NCI-H2171 (cell line): ENCODE measurements around the gene ALAS1.

Experiments used
- DNase-seq: peaks from one replicate; lab custom pipeline; 2025; lab: John Stamatoyannopoulos, UW

Gene ALAS1

GRCh38 chr3:52221141-52221562 is 23.2 kb downstream of the ALAS1 start:
- no peak for DNase-seq

- DNase-seq = no peak
These were observed 23.8 kb downstream of the ALAS1 start for GRCh38 chr3:52221563-52222318.

- DNase-seq = no peak
These were observed 24.6 kb downstream of the ALAS1 start for GRCh38 chr3:52222319-52223221.

GRCh38 chr3:52223449-52224408 is 25.8 kb downstream of the ALAS1 start:
- DNase-seq = no peak

GRCh38 chr3:52225452-52226228 is 27.7 kb downstream of the ALAS1 start, which contains the start of gene TLR9:
Gene TLR9 (minus strand): TSS chr3:52225645. CDS start chr3:52225529, 116 bp downstream.
- DNase-seq = peak; percentile 2

GRCh38 chr3:52226229-52226817 is 28.4 kb downstream of the ALAS1 start:
- no peak for DNase-seq

GRCh38 chr3:52227117-52227516 is 29.2 kb downstream of the ALAS1 start:
- no peak for DNase-seq

GRCh38 chr3:52227766-52228165 is 29.8 kb downstream of the ALAS1 start:
- DNase-seq = no peak

GRCh38 chr3:52228266-52228665 is 30.3 kb downstream of the ALAS1 start:
- DNase-seq = no peak

- DNase-seq = no peak
These were observed 30.9 kb downstream of the ALAS1 start for GRCh38 chr3:52228751-52229291.

GRCh38 chr3:52229656-52230055 is 31.7 kb downstream of the ALAS1 start:
- DNase-seq = no peak

GRCh38 chr3:52230461-52230860 is 32.5 kb downstream of the ALAS1 start:
- no peak for DNase-seq

- DNase-seq = no peak
These were observed 33.0 kb downstream of the ALAS1 start for GRCh38 chr3:52230889-52231499.

GRCh38 chr3:52231502-52232278 is 33.7 kb downstream of the ALAS1 start:
- DNase-seq = peak; percentile 27

GRCh38 chr3:52232279-52233107 is 34.5 kb downstream of the ALAS1 start:
- no peak for DNase-seq

- DNase-seq = no peak
These were observed 35.2 kb downstream of the ALAS1 start for GRCh38 chr3:52233108-52233591.

- DNase-seq = no peak
These were observed 36.0 kb downstream of the ALAS1 start for GRCh38 chr3:52233968-52234367.
